Upper lobe of left lung (tissue), 4 donors: Measurements from ENCODE around the gene TGFB1I1.
"Not testable (repeated sequence)": the region's sequence is repeated elsewhere in the genome, so short reads cannot be mapped to it uniquely, and the experiment has no call there.

ENCODE experiments used
- EP300 ChIP-seq, 4 donors: sonication (generic); formaldehyde crosslinking; IDR thresholded peaks; one replicate each; pipeline ENCODE4 v1.5.1; 2017; ENCODE audit warnings: antibody characterized with exemption in 4 of 4, control low read depth in 2 of 4
- POLR2A ChIP-seq, 4 donors: fragments of 450-650 bp; IDR thresholded peaks; one replicate each; pipeline ENCODE4 v1.5.1; 2016 to 2017; ENCODE audit warnings: antibody characterized with exemption in 4 of 4, mild to moderate bottlenecking in 2 of 4
- POLR2AphosphoS5 ChIP-seq, 2 donors: sonication (generic); formaldehyde crosslinking; IDR thresholded peaks; one replicate each; pipeline ENCODE4 v1.5.1; 2017; ENCODE audit warnings: antibody characterized with exemption in 2 of 2
- TF ChIP-seq, protein P1 (sequence below), 6 experiments: fragments of 450-650 bp in 4 of 6; fragments of 200-600 bp in 2 of 6; sonication (generic) in 2 of 6; IDR thresholded peaks; one replicate each; pipeline ENCODE4 v1.5.1; 2016 to 2019; ENCODE audit warnings: antibody characterized with exemption in 6 of 6

DNA sequence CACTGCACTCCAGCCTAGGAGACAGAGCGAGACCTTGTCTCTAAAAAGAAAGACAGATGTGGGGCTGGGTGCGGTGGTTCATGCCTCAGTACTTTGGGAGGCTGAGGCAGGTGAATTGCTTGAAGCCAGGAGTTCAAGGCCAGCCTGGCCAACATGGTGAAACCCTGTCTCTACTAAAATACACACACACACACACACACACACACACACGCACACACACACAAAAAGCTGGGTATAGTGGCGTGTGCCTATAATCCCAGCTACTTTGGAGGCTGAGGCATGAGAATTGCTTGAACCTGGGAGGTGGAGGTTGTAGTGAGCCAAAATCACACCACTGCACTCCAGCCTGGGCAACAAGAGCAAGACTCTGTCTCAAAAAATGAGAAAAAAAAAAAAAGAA lies 12.1 kb downstream of the TGFB1I1 start:
- not testable (repeated sequence) for TF ChIP-seq POLR2A, POLR2AphosphoS5, EP300 (IDR thresholded peaks at IDR 0.05)
- TF ChIP-seq, protein P1, sequence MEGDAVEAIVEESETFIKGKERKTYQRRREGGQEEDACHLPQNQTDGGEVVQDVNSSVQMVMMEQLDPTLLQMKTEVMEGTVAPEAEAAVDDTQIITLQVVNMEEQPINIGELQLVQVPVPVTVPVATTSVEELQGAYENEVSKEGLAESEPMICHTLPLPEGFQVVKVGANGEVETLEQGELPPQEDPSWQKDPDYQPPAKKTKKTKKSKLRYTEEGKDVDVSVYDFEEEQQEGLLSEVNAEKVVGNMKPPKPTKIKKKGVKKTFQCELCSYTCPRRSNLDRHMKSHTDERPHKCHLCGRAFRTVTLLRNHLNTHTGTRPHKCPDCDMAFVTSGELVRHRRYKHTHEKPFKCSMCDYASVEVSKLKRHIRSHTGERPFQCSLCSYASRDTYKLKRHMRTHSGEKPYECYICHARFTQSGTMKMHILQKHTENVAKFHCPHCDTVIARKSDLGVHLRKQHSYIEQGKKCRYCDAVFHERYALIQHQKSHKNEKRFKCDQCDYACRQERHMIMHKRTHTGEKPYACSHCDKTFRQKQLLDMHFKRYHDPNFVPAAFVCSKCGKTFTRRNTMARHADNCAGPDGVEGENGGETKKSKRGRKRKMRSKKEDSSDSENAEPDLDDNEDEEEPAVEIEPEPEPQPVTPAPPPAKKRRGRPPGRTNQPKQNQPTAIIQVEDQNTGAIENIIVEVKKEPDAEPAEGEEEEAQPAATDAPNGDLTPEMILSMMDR (IDR thresholded peaks at IDR 0.05), result not testable (repeated sequence)
